Measurements from ENCODE around the gene SFI1.
"Not testable (repeated sequence)": the region's sequence is repeated elsewhere in the genome, so short reads cannot be mapped to it uniquely, and the experiment has no call there.

The SFI1 gene

DNA sequence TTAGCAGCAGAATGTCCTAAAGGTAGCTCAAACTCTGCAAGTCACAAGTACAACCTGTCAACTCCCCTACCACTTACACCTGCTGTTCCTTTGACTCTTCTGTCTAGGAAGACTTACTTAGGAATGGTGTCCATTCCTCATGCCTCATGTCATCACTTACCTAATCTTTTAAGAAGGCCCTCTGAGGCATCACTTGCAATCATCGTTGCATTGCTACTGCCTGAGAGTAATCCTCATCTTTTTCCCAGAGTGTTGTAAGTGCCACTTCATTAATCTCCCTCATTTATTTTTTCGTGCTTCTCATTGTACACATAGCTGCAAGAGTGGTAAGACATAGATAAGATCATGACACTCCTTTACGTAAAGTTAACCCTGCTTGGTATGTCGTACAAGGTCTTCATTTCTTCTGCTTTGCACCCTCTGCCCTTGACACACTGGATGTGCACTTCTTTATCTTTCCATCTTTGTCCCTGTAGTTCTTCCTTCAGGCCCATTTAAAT lies 54.6 kb downstream of the SFI1 start:
- TF ChIP-seq, protein P1, sequence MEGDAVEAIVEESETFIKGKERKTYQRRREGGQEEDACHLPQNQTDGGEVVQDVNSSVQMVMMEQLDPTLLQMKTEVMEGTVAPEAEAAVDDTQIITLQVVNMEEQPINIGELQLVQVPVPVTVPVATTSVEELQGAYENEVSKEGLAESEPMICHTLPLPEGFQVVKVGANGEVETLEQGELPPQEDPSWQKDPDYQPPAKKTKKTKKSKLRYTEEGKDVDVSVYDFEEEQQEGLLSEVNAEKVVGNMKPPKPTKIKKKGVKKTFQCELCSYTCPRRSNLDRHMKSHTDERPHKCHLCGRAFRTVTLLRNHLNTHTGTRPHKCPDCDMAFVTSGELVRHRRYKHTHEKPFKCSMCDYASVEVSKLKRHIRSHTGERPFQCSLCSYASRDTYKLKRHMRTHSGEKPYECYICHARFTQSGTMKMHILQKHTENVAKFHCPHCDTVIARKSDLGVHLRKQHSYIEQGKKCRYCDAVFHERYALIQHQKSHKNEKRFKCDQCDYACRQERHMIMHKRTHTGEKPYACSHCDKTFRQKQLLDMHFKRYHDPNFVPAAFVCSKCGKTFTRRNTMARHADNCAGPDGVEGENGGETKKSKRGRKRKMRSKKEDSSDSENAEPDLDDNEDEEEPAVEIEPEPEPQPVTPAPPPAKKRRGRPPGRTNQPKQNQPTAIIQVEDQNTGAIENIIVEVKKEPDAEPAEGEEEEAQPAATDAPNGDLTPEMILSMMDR (IDR thresholded peaks at IDR 0.05; ENCODE audit: low read depth, low read length, missing control alignments): no peak
- H3K4me3 ChIP-seq (ENCODE audit: low read depth, low read length): no peak overlapping the region
- no peak for DNase-seq (ENCODE audit: low read depth)

- TF ChIP-seq, protein P1 (IDR thresholded peaks at IDR 0.05; ENCODE audit: low read depth, low read length, missing control alignments): peak; percentile 51
- no peak for DNase-seq (ENCODE audit: low read depth)
- no peak overlapping the region for H3K4me3 ChIP-seq (ENCODE audit: low read depth, low read length)
Observed at GRCh38 chr22:31556627-31557203, 60.4 kb downstream of the SFI1 start.

DNA sequence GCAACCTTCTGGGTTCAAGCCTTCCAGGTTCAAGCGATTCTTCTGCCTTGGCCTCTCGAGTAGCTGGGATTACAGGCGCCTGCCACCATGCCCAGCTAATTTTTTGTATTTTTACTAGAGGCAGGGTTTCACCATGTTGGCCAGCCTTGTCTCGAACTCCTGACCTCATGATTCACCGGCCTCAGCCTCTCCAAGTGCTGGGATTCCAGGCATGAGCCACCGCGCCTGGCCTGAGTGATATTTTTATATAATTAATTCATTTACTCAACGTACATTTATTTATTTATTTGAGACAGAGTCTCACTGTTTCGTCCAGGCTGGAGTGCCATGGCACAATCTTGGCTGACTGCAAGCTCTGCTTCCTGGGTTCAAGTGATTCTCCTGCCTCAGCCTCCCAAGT lies 62.2 kb downstream of the SFI1 start:
- DNase-seq (ENCODE audit: low read depth); H3K4me3 ChIP-seq (ENCODE audit: low read depth, low read length): not testable (repeated sequence)

GRCh38 chr22:31561238-31561887 lies 65.0 kb downstream of the SFI1 start:
- TF ChIP-seq, protein P1 (IDR thresholded peaks at IDR 0.05; ENCODE audit: low read depth, low read length, missing control alignments): peak; percentile 76
- DNase-seq (ENCODE audit: low read depth): no peak
- H3K4me3 ChIP-seq (ENCODE audit: low read depth, low read length): no peak overlapping the region

DNA sequence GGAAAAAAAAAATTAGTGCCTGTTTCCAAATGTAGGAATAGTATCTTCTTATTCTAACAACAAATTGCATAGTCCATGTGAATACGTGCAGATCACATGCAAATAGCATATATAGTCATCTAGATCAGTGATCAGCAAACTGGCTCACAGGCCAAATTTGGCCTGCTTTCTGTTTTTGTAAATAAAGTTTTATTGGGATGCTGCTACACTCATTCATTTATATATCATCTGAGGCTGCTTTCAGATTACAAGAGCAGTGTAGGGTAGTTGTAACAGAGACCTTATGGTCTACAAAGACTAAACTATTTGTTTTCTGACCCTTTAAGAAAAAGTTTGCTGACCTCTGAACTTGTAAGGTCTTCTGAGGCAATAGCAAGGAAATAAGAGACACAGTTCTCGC lies 65.6 kb downstream of the SFI1 start:
- TF ChIP-seq, protein P1 (IDR thresholded peaks at IDR 0.05; ENCODE audit: low read depth, low read length, missing control alignments): no peak
- no peak overlapping the region for H3K4me3 ChIP-seq (ENCODE audit: low read depth, low read length)
- DNase-seq (ENCODE audit: low read depth): no peak

GRCh38 chr22:31566484-31566883 lies 70.1 kb downstream of the SFI1 start:
- DNase-seq (ENCODE audit: low read depth): no peak
- H3K4me3 ChIP-seq (ENCODE audit: low read depth, low read length): no peak overlapping the region
- TF ChIP-seq, protein P1 (IDR thresholded peaks at IDR 0.05; ENCODE audit: low read depth, low read length, missing control alignments): no peak

GRCh38 chr22:31567196-31567595 lies 70.9 kb downstream of the SFI1 start:
- DNase-seq (ENCODE audit: low read depth): no peak
- no peak overlapping the region for H3K4me3 ChIP-seq (ENCODE audit: low read depth, low read length)
- TF ChIP-seq, protein P1 (IDR thresholded peaks at IDR 0.05; ENCODE audit: low read depth, low read length, missing control alignments): no peak
